LNCaP clone FGC (cell line): ENCODE data around the gene TLN1.

ENCODE experiments used
- DNase-seq: peaks from one replicate; pipeline ENCODE4 v3.0.0-alpha.2; 2011; ENCODE audit warnings: low read depth
- H3K4me3 ChIP-seq: 2 replicates; pipeline ENCODE4 v1.5.1; 2011; ENCODE audit warnings: mild to moderate bottlenecking, low read depth, low read length, control low read depth
- TF ChIP-seq, protein P1 (sequence below): IDR thresholded peaks from 2 replicates; pipeline ENCODE4 v1.5.1; 2012; ENCODE audit warnings: mild to moderate bottlenecking; ENCODE audit not compliant: control insufficient read depth, insufficient read depth; ENCODE audit errors: extremely low read depth

The TLN1 gene

GRCh38 chr9:35679766-35680330 lies 52.1 kb downstream of the TLN1 start:
- TF ChIP-seq, protein P1, sequence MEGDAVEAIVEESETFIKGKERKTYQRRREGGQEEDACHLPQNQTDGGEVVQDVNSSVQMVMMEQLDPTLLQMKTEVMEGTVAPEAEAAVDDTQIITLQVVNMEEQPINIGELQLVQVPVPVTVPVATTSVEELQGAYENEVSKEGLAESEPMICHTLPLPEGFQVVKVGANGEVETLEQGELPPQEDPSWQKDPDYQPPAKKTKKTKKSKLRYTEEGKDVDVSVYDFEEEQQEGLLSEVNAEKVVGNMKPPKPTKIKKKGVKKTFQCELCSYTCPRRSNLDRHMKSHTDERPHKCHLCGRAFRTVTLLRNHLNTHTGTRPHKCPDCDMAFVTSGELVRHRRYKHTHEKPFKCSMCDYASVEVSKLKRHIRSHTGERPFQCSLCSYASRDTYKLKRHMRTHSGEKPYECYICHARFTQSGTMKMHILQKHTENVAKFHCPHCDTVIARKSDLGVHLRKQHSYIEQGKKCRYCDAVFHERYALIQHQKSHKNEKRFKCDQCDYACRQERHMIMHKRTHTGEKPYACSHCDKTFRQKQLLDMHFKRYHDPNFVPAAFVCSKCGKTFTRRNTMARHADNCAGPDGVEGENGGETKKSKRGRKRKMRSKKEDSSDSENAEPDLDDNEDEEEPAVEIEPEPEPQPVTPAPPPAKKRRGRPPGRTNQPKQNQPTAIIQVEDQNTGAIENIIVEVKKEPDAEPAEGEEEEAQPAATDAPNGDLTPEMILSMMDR = no peak
- H3K4me3 ChIP-seq = no peak overlapping the region
- no peak for DNase-seq

DNA sequence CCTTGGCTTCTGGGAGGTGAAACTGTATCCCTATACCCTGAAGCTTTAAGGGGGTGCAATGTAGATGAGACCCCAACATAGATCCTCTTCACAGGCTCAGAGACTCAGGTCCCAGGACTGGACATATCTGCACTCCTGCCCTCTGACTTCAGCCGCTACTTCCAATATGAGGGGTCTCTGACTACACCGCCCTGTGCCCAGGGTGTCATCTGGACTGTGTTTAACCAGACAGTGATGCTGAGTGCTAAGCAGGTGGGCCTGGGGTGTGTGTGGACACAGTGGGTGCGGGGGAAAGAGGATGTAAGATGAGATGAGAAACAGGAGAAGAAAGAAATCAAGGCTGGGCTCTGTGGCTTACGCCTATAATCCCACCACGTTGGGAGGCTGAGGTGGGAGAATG lies 52.9 kb downstream of the TLN1 start:
- TF ChIP-seq, protein P1 = no peak
- no peak for DNase-seq
- no peak overlapping the region for H3K4me3 ChIP-seq

DNA sequence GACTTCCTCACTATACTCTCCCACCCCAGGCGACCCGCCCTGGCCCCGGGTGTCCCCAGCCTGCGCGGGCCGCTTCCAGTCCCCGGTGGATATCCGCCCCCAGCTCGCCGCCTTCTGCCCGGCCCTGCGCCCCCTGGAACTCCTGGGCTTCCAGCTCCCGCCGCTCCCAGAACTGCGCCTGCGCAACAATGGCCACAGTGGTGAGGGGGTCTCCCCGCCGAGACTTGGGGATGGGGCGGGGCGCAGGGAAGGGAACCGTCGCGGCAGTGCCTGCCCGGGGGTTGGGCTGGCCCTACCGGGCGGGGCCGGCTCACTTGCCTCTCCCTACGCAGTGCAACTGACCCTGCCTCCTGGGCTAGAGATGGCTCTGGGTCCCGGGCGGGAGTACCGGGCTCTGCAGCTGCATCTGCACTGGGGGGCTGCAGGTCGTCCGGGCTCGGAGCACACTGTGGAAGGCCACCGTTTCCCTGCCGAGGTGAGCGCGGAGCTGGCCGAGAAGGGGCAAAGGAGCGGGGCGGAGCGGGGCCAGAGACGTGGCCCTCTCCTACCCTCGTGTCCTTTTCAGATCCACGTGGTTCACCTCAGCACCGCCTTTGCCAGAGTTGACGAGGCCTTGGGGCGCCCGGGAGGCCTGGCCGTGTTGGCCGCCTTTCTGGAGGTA lies 56.1 kb downstream of the TLN1 start:
- DNase-seq = no peak
- TF ChIP-seq, protein P1 = no peak
- no peak overlapping the region for H3K4me3 ChIP-seq

- TF ChIP-seq, protein P1 = no peak
- no peak overlapping the region for H3K4me3 ChIP-seq
- no peak for DNase-seq
Measured at GRCh38 chr9:35675204-35675603, 56.8 kb downstream of the TLN1 start.

DNA sequence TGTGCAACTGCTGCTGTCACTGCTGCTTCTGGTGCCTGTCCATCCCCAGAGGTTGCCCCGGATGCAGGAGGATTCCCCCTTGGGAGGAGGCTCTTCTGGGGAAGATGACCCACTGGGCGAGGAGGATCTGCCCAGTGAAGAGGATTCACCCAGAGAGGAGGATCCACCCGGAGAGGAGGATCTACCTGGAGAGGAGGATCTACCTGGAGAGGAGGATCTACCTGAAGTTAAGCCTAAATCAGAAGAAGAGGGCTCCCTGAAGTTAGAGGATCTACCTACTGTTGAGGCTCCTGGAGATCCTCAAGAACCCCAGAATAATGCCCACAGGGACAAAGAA lies 58.0 kb downstream of the TLN1 start:
- TF ChIP-seq, protein P1 = no peak
- no peak overlapping the region for H3K4me3 ChIP-seq
- DNase-seq = no peak

DNA sequence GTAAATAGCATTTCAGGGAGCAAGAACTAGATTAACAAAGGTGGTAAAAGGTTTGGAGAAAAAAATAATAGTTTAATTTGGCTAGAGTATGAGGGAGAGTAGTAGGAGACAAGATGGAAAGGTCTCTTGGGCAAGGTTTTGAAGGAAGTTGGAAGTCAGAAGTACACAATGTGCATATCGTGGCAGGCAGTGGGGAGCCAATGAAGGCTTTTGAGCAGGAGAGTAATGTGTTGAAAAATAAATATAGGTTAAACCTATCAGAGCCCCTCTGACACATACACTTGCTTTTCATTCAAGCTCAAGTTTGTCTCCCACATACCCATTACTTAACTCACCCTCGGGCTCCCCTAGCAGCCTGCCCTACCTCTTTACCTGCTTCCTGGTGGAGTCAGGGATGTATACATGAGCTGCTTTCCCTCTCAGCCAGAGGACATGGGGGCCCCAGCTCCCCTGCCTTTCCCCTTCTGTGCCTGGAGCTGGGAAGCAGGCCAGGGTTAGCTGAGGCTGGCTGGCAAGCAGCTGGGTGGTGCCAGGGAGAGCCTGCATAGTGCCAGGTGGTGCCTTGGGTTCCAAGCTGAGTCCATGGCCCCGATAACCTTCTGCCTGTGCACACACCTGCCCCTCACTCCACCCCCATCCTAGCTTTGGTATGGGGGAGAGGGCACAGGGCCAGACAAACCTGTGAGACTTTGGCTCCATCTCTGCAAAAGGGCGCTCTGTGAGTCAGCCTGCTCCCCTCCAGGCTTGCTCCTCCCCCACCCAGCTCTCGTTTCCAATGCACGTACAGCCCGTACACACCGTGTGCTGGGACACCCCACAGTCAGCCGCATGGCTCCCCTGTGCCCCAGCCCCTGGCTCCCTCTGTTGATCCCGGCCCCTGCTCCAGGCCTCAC lies 58.6 kb downstream of the TLN1 start, which contains the start of gene CA9:
CA9 (plus strand) TSS at position 797 of the 893 bp plus-strand sequence; CDS start at position 829, 32 bp downstream.
- TF ChIP-seq, protein P1 = no peak
- H3K4me3 ChIP-seq = no peak within 1 kb of the TSS
- DNase-seq = no peak
